ENCODE results near the gene PLK1. TPM values are rescaled to one million over a fixed set of nuclear protein-coding genes. Genes with fewer than 3 reads are reported as not detected.

The PLK1 gene
- total RNA-seq, 2 experiments from 2014 or later, result 69.5 to 156 TPM

DNA sequence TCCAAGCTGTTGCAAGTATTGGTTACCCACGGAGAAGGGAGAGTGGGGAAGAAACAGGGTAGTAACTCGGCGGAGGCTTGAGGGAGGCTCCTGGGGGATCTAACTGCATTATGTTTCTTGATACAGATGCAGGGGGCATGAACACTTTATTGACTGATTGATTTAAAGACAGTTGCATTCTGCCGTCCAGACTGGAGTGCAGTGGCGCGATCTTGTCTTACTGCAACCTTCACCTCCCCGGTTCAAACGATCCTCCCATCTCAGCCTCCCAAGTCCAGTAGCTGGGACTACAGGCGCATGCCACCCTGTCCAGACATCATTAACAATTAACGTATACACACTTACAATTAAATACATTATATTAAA is 49.4 kb downstream of the PLK1 start:
- BruUV-seq (replicated peaks), result no TSS peak
- Histone ChIP-seq H3K9me2 (ENCODE audit: insufficient read depth, low read length) (no peaks in the 10 kb centered on the region), H3K79me2 (ENCODE audit: insufficient read depth, low read depth, low read length) (no peaks in the 10 kb centered on the region), H3K4me2 (ENCODE audit: low read length) (no peak overlapping the region), H4K20me1 (ENCODE audit: insufficient read depth, low read length) (no peaks in the 10 kb centered on the region), H3K4me1 (ENCODE audit: insufficient read depth, low read length, poor library complexity, severe bottlenecking) (no peaks in the 10 kb centered on the region), H3K4me3 (ENCODE audit: low read depth, low read length, poor library complexity, severe bottlenecking) (no peak overlapping the region), H3K27ac (ENCODE audit: low read depth, low read length, poor library complexity, severe bottlenecking) (no peak overlapping the region), H2AFZ (ENCODE audit: low read length) (0 out of 2 replicates have a peak overlapping the region, but pooled peaks have one; percentile 2), H3K9me3 (ENCODE audit: low read length) (0 out of 2 replicates have a peak, but pooled peaks cover 3% of the 10 kb centered on the region), H3K36me3 (ENCODE audit: insufficient read depth, low read length) (no peaks in the 10 kb centered on the region)
- TF ChIP-seq, protein P1, sequence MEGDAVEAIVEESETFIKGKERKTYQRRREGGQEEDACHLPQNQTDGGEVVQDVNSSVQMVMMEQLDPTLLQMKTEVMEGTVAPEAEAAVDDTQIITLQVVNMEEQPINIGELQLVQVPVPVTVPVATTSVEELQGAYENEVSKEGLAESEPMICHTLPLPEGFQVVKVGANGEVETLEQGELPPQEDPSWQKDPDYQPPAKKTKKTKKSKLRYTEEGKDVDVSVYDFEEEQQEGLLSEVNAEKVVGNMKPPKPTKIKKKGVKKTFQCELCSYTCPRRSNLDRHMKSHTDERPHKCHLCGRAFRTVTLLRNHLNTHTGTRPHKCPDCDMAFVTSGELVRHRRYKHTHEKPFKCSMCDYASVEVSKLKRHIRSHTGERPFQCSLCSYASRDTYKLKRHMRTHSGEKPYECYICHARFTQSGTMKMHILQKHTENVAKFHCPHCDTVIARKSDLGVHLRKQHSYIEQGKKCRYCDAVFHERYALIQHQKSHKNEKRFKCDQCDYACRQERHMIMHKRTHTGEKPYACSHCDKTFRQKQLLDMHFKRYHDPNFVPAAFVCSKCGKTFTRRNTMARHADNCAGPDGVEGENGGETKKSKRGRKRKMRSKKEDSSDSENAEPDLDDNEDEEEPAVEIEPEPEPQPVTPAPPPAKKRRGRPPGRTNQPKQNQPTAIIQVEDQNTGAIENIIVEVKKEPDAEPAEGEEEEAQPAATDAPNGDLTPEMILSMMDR (conservative IDR thresholded peaks at IDR 0.05; ENCODE audit: low read length), result peak; percentile 11; the same call in 1 of the 2 replicates
- TF ChIP-seq EZH2phosphoT487 (IDR thresholded peaks at IDR 0.05; ENCODE audit: borderline replicate concordance, low read depth, low read length), result no peak
- DNase-seq (ENCODE audit: low spot score), result no peak
- ChIA-PET CTCF (ENCODE audit: unreplicated experiment) (no interaction called here), POLR2A (no interaction called here)
- intact Hi-C loops (cut with micrococcal nuclease; ENCODE audit: unreplicated experiment), result no loop called here

- POLR2A ChIA-PET, result interaction anchor here (0.5 to 0.6 kb wide), 2 partner anchors 393 to 949 kb away, joined by 5 read pairs; no protein-coding TSS in a partner anchor
Observed at GRCh38 chr16:23729503-23730424, 51.1 kb downstream of the PLK1 start.

More at GRCh38 chr16:23729503-23730424, 51.1 kb downstream of the PLK1 start:
- CTCF ChIA-PET (ENCODE audit: unreplicated experiment), result no interaction called here
- no peaks in the 10 kb centered on the region for H3K79me2 ChIP-seq (ENCODE audit: insufficient read depth, low read depth, low read length)
- no peaks in the 10 kb centered on the region for H3K4me1 ChIP-seq (ENCODE audit: insufficient read depth, low read length, poor library complexity, severe bottlenecking)
- intact Hi-C loops (cut with micrococcal nuclease; ENCODE audit: unreplicated experiment), result no loop called here
- DNase-seq (ENCODE audit: low spot score), result no peak
- TF ChIP-seq, protein P1 (conservative IDR thresholded peaks at IDR 0.05; ENCODE audit: low read length), result no peak
- TF ChIP-seq EZH2phosphoT487 (IDR thresholded peaks at IDR 0.05; ENCODE audit: borderline replicate concordance, low read depth, low read length), result no peak
- no peaks in the 10 kb centered on the region for H3K9me2 ChIP-seq (ENCODE audit: insufficient read depth, low read length)
- no peak overlapping the region for H3K4me2 ChIP-seq (ENCODE audit: low read length)
- BruUV-seq (replicated peaks), result no TSS peak
- no peaks in the 10 kb centered on the region for H3K36me3 ChIP-seq (ENCODE audit: insufficient read depth, low read length)
- no peaks in the 10 kb centered on the region for H3K9me3 ChIP-seq (ENCODE audit: low read length)
- H3K4me3 ChIP-seq (ENCODE audit: low read depth, low read length, poor library complexity, severe bottlenecking), result no peak overlapping the region
- no peak overlapping the region for H2AFZ ChIP-seq (ENCODE audit: low read length)
- no peaks in the 10 kb centered on the region for H4K20me1 ChIP-seq (ENCODE audit: insufficient read depth, low read length)
- H3K27ac ChIP-seq (ENCODE audit: low read depth, low read length, poor library complexity, severe bottlenecking), result no peak overlapping the region

All from OCI-LY7 (cell line).